Heart left ventricle (tissue), 16 donors: ENCODE measurements around the gene CUL5. TPM values are rescaled to one million over a fixed set of nuclear protein-coding genes. Genes with fewer than 3 reads are reported as not detected.

Experiments used
- ATAC-seq, 4 donors: fragments of 200-7000 bp; cut with Tn5 transposase; one replicate each; pipeline ENCODE4 v1.9.1; 2020 to 2022; ENCODE audit warnings: moderate library complexity in 4 of 4, mild to moderate bottlenecking in 3 of 4, moderate number of reproducible peaks in 1 of 4
- DNase-seq, 5 donors: peaks; one replicate each; pipeline ENCODE4 v3.0.0-alpha.2; 2020
- H3K27ac ChIP-seq, 12 donors: fragments of 200-600 bp; sonication (generic) in 4 of 12; one replicate each; pipeline versions ENCODE4 v1.5.0 to v1.8.0; 2016 to 2022; ENCODE audit warnings: mild to moderate bottlenecking in 2 of 12
- H3K27me3 ChIP-seq, 9 donors: fragments of 200-600 bp; sonication (generic) in 2 of 9; one replicate each; pipeline versions ENCODE4 v1.5.1 to v1.8.0; 2016 to 2022; ENCODE audit warnings: mild to moderate bottlenecking in 3 of 9
- H3K36me3 ChIP-seq, 9 donors: fragments of 200-600 bp; sonication (generic) in 2 of 9; one replicate each; pipeline versions ENCODE4 v1.5.0 to v1.8.0; 2018 to 2022; ENCODE audit warnings: mild to moderate bottlenecking in 2 of 9
- H3K4me1 ChIP-seq, 12 donors: fragments of 200-600 bp; sonication (generic) in 4 of 12; one replicate each; pipeline versions ENCODE4 v1.5.0 to v1.8.0; 2016 to 2022; ENCODE audit warnings: mild to moderate bottlenecking in 3 of 12
- H3K4me3 ChIP-seq, 12 donors: fragments of 200-600 bp; sonication (generic) in 4 of 12; one replicate each; pipeline versions ENCODE4 v1.5.0 to v1.8.0; 2017 to 2022; ENCODE audit warnings: mild to moderate bottlenecking in 9 of 12, moderate library complexity in 4 of 12
- H3K9me3 ChIP-seq, 12 donors: fragments of 200-600 bp; sonication (generic) in 4 of 12; one replicate each; pipeline versions ENCODE4 v1.5.0 to v1.8.0; 2016 to 2022; ENCODE audit warnings: mild to moderate bottlenecking in 1 of 12
- POLR2A ChIP-seq, 2 donors: fragments of 450-650 bp; IDR thresholded peaks; one replicate each; pipeline ENCODE4 v1.6.1; 2017; ENCODE audit warnings: antibody characterized with exemption in 2 of 2, mild to moderate bottlenecking in 2 of 2, moderate library complexity in 2 of 2
- WGBS, 4 donors: extraction: QIAGEN DNeasy Blood & Tissue Kit in 2 of 4; methylation state at CpG; one replicate each; pipeline versions ENCODE4 v1.1.5 to v1.1.7; 2013 to 2018; 5-methylcytosine and 5-hydroxymethylcytosine counted together
- intact Hi-C, 10 donors: fragments of 100-400 bp; cut with DNase I; formaldehyde crosslinking; loops; one replicate each; pipeline versions ENCODE4 v1.11.1 to v1.14.2; 2022
- polyA plus RNA-seq, 2 donors: library from polyadenylated mRNA; stranded (reverse); fragments of 200-250 nt; gene quantifications; one replicate each; pipeline ENCODE4 v1.2.3, GENCODE V29; 2013
- total RNA-seq, 9 donors: library from RNA; depleted of rRNA in 2 of 9; stranded (reverse); fragments of >200 nt in 2 of 9; fragmentation: NEBNext Ultra II Directional in 3 of 9; extraction: Animal tissue kit (Norgen Biotek cat#: 25700) in 3 of 9; gene quantifications; one replicate each; pipeline versions ENCODE4 v1.1.0 to v1.2.4, GENCODE V29; 2016 to 2023
- TF ChIP-seq, protein P1 (sequence below), 12 donors: fragments of 200-600 bp; sonication (generic) in 4 of 12; IDR thresholded peaks; one replicate each; pipeline versions ENCODE4 v1.5.0 to v1.8.0; 2018 to 2022; ENCODE audit warnings: antibody characterized with exemption in 12 of 12, mild to moderate bottlenecking in 5 of 12
- donor health status: ischemic (EF 13 %, LVEDD 7.1; RV severe dilation, severe dysfunction).
- donor health status: healthy with polysubstance abuse.
- donor health status: DM: no; HTN: yes; CAD: no.
- donor health status: DM: no; HTN: no; CAD: no.
- donor health status: ischemic (EF 25% LVEDD 6.9; RV normal size, moderate dysfunction).
- donor health status: ischemic (EF 25% LVEDD 5.7; RV mildly dilated, moderate dysfunction).
- donor health status: healthy.
- donor health status: DM: yes; HTN: yes; CAD: no.
- donor health status: ischemic (EF 35%, LVEDD 5.7; RV mildly dilated, moderate dysfunction).
- donor health status: nonischemic (EF 11% LVEDD 7.7; RV severe dilation, severe dysfunction).
- donor health status: DM: yes; HTN: yes; CAD: no.
- donor health status: PGD.
- donor health status: ischemic (EF 29% LVEDD 5.4; RV normal size, mild dysfunction).
- donor health status: nonischemic (EF 23%, LVEDD 6.1; RV moderate dilation, normal function).

The CUL5 gene
- total and polyA plus RNA-seq, 11 donors = 6.0 to 46.0 (median 35.2) TPM

DNA sequence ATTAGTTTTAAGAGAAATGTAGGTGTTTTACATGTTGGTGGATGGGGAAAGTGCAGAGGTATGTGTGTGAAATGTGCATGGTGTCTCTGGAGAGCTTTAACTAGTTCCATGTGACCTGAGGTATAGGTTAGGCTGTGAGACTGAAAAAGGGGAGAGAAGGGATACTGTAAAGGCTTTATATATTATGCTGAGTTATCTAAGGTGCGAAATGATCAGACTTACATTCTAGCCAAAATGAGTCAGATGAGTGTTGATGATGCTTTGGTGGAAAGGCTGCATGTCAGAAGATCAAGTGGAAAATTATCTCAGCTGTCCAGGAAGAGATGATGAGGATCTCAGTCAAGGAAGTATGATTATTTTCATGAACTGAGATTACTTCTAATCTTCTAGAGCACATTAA lies 128.5 kb downstream of the CUL5 start:
- 90 to 98% (median 92%) methylated on average over 1 of the region's 1 CpG for WGBS, 4 donors
- Histone ChIP-seq H3K4me3 (no peak overlapping the region), H3K36me3 (peaks cover 0 to 94% (median 87%) of the 10 kb centered on the region in 9 donors), H3K4me1 (peaks cover 0 to 13% (median 0%) of the 10 kb centered on the region in 12 donors), H3K9me3 (no peaks in the 10 kb centered on the region), H3K27ac (no peak overlapping the region), H3K27me3 (no peaks in the 10 kb centered on the region)
- DNase-seq = no peak
- TF ChIP-seq, protein P1, sequence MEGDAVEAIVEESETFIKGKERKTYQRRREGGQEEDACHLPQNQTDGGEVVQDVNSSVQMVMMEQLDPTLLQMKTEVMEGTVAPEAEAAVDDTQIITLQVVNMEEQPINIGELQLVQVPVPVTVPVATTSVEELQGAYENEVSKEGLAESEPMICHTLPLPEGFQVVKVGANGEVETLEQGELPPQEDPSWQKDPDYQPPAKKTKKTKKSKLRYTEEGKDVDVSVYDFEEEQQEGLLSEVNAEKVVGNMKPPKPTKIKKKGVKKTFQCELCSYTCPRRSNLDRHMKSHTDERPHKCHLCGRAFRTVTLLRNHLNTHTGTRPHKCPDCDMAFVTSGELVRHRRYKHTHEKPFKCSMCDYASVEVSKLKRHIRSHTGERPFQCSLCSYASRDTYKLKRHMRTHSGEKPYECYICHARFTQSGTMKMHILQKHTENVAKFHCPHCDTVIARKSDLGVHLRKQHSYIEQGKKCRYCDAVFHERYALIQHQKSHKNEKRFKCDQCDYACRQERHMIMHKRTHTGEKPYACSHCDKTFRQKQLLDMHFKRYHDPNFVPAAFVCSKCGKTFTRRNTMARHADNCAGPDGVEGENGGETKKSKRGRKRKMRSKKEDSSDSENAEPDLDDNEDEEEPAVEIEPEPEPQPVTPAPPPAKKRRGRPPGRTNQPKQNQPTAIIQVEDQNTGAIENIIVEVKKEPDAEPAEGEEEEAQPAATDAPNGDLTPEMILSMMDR (IDR thresholded peaks at IDR 0.05) = no peak
- TF ChIP-seq POLR2A (IDR thresholded peaks at IDR 0.05) = no peak
- intact Hi-C loops = loop anchor here in 1 of 10 donors (10.0 kb wide), 1 partner anchor 62 kb away; no protein-coding TSS in a partner anchor
- no peak for ATAC-seq

DNA sequence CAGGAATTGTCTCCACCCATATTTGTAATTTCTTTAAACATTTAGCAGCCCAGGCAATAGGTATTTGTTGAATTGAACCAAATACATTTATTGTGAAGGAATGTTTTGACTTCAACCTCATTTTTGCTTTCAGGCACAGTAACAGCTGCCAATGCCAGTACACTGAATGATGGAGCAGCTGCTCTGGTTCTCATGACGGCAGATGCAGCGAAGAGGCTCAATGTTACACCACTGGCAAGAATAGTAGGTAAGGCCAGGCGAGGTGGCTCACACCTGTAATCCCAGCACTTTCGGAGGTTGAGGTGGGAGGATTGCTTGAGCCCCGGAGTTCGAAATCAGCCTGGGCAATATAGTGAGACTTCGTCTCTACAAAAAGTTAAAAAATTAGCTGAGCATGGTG lies 133.6 kb downstream of the CUL5 start:
- 90 to 97% (median 94%) methylated on average over 7 of the region's 7 CpGs for WGBS, 4 donors

DNA sequence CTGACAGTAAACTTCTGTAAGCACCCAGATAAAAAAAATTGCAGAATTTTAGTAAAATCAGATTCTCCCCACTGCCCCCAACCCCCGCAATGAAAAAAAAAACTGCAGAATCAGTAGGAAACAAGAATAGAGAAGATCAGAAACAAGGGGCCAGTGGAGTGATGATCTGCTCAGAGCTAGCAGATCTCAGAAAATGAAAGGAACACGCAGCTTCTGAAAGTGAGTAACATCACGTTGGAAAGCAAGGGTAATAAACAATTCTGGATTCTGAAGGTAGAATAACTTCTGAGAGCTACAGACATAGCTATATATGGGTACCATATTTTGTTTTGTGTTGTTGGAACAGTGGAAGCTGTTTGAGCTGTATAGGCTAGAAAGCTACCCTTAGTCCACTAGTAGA lies 135.9 kb downstream of the CUL5 start:
- H3K27me3 ChIP-seq = no peaks in the 10 kb centered on the region
- no peak for ATAC-seq
- 93 to 96% (median 94%) methylated on average over 3 of the region's 3 CpGs for WGBS, 4 donors
- intact Hi-C loops = no loop called here
- H3K36me3 ChIP-seq = peaks cover 0 to 100% (median 100%) of the 10 kb centered on the region in 9 donors
- H3K27ac ChIP-seq = no peak overlapping the region
- DNase-seq = no peak
- H3K4me1 ChIP-seq = peaks cover 0 to 6% (median 0%) of the 10 kb centered on the region in 12 donors
- no peak overlapping the region for H3K4me3 ChIP-seq
- no peaks in the 10 kb centered on the region for H3K9me3 ChIP-seq
- TF ChIP-seq, protein P1 (IDR thresholded peaks at IDR 0.05) = no peak
- no peak for TF ChIP-seq POLR2A (IDR thresholded peaks at IDR 0.05)

More for the DNA sequence above, 133.6 kb downstream of the CUL5 start:
- DNase-seq (no peak), ATAC-seq (no peak)
- Histone ChIP-seq H3K36me3 (peaks cover 0 to 99% (median 92%) of the 10 kb centered on the region in 9 donors), H3K27ac (no peak overlapping the region), H3K27me3 (no peaks in the 10 kb centered on the region), H3K4me3 (no peak overlapping the region), H3K4me1 (peaks cover 0 to 7% (median 0%) of the 10 kb centered on the region in 12 donors), H3K9me3 (no peaks in the 10 kb centered on the region)
- intact Hi-C loops = no loop called here
- no peak for TF ChIP-seq POLR2A (IDR thresholded peaks at IDR 0.05)
- TF ChIP-seq, protein P1 (IDR thresholded peaks at IDR 0.05) = no peak

DNA sequence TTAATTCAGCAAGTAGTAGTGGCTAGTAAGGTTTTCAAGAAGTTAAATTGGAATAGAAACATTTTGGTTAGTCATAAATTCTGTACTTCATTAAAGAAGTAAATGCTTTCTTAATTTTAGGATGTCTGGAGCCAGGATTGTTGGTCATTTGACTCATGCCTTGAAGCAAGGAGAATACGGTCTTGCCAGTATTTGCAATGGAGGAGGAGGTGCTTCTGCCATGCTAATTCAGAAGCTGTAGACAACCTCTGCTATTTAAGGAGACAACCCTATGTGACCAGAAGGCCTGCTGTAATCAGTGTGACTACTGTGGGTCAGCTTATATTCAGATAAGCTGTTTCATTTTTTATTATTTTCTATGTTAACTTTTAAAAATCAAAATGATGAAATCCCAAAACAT lies 138.5 kb downstream of the CUL5 start:
- intact Hi-C loops = no loop called here
- DNase-seq (no peak), ATAC-seq (peak in 2 of 4 donors; percentile 69 to 76)
- peaks cover 0 to 6% (median 0%) of the 10 kb centered on the region in 12 donors for H3K4me1 ChIP-seq
- H3K27ac ChIP-seq = no peak overlapping the region
- no peak overlapping the region for H3K4me3 ChIP-seq
- H3K27me3 ChIP-seq = no peaks in the 10 kb centered on the region
- no peaks in the 10 kb centered on the region for H3K9me3 ChIP-seq
- peaks cover 0 to 100% (median 99%) of the 10 kb centered on the region in 9 donors for H3K36me3 ChIP-seq
- TF ChIP-seq, protein P1 (IDR thresholded peaks at IDR 0.05) = no peak
- TF ChIP-seq POLR2A (IDR thresholded peaks at IDR 0.05) = no peak
- WGBS, 4 donors = 48 to 60% (median 51%) methylated on average over 1 of the region's 1 CpG
